ENCODE measurements around the gene SPATA13.
"Not testable (repeated sequence)": the region's sequence is repeated elsewhere in the genome, so short reads cannot be mapped to it uniquely, and the experiment has no call there.

SPATA13 gene

GRCh38 chr13:24279327-24280110 is 119.0 kb downstream of the SPATA13 start:
- no peak for DNase-seq (ENCODE audit: low spot score)

- no peak for DNase-seq (ENCODE audit: low spot score)
Measured at GRCh38 chr13:24280720-24281119, 120.2 kb downstream of the SPATA13 start.

- DNase-seq (ENCODE audit: low spot score): no peak
Measured at GRCh38 chr13:24281188-24282008, 120.9 kb downstream of the SPATA13 start.

GRCh38 chr13:24282256-24282655 is 121.7 kb downstream of the SPATA13 start:
- DNase-seq (ENCODE audit: low spot score): no peak

- no peak for DNase-seq (ENCODE audit: low spot score)
Measured at GRCh38 chr13:24284889-24285565, 124.5 kb downstream of the SPATA13 start.

GRCh38 chr13:24286624-24287023 is 126.1 kb downstream of the SPATA13 start:
- no peak for DNase-seq (ENCODE audit: low spot score)

GRCh38 chr13:24287748-24288287 is 127.3 kb downstream of the SPATA13 start:
- no peak for DNase-seq (ENCODE audit: low spot score)

- no peak for DNase-seq (ENCODE audit: low spot score)
Measured at GRCh38 chr13:24288870-24289269, 128.3 kb downstream of the SPATA13 start.

- DNase-seq (ENCODE audit: low spot score): no peak
Measured at GRCh38 chr13:24290280-24290932, 129.9 kb downstream of the SPATA13 start.

- no peak for DNase-seq (ENCODE audit: low spot score)
Measured at GRCh38 chr13:24292481-24292880, 132.0 kb downstream of the SPATA13 start.

- no peak for DNase-seq (ENCODE audit: low spot score)
Measured at GRCh38 chr13:24293746-24294145, 133.2 kb downstream of the SPATA13 start.

- DNase-seq (ENCODE audit: low spot score): no peak
Measured at GRCh38 chr13:24299488-24300114, 139.1 kb downstream of the SPATA13 start.

GRCh38 chr13:24301434-24301833 is 140.9 kb downstream of the SPATA13 start:
- no peak for DNase-seq (ENCODE audit: low spot score)

GRCh38 chr13:24301911-24302310 is 141.4 kb downstream of the SPATA13 start:
- no peak for DNase-seq (ENCODE audit: low spot score)

GRCh38 chr13:24304620-24305019 is 144.1 kb downstream of the SPATA13 start:
- DNase-seq (ENCODE audit: low spot score): no peak

- no peak for DNase-seq (ENCODE audit: low spot score)
Measured at GRCh38 chr13:24306632-24307031, 146.1 kb downstream of the SPATA13 start.

GRCh38 chr13:24307211-24308067 is 146.9 kb downstream of the SPATA13 start:
- no peak for DNase-seq (ENCODE audit: low spot score)

GRCh38 chr13:24308068-24308445 is 147.5 kb downstream of the SPATA13 start:
- DNase-seq (ENCODE audit: low spot score): no peak

GRCh38 chr13:24308488-24309020 is 148.0 kb downstream of the SPATA13 start:
- no peak for DNase-seq (ENCODE audit: low spot score)

- not testable (repeated sequence) for DNase-seq (ENCODE audit: low spot score)
Measured at GRCh38 chr13:24309300-24309699, 148.8 kb downstream of the SPATA13 start, which contains the start of gene C1QTNF9. Gene C1QTNF9 (plus strand): TSS chr13:24309580. CDS start chr13:24316004, 6,424 bp downstream.

All from RKO (cell line).